HG03025 (cell line): ENCODE results near the gene SLC22A17.
A peak's percentile ranks its signal among the peaks of the same experiment; 100 is the strongest.

ENCODE experiments used
- ATAC-seq: cut with Tn5 transposase; IDR thresholded peaks from one replicate; pipeline ENCODE4 v1.9.1; 2021; ENCODE audit warnings: mild to moderate bottlenecking, moderate library complexity; ENCODE audit not compliant: unreplicated experiment, low FRiP score

SLC22A17 gene

GRCh38 chr14:23319746-23320583 lies 32.7 kb downstream of the SLC22A17 start:
- ATAC-seq = no peak

DNA sequence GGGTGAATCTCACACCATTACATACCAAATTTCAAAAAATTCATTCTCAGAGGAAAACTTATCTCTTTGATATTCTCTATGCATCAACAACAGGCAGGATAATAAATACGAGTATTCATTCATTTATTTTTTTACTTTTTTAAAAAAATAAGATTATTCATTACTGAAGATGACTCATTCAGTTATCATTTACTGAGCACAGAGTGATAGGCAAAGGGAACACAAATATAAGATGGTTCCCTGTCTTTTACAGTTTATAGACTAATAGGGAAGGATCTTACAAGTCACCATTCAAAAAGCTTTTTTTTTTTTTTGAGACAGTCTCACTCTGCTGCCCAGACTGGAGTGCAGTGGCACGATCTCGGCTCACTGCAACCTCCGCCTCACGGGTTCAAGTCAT lies 36.4 kb downstream of the SLC22A17 start:
- ATAC-seq = no peak

DNA sequence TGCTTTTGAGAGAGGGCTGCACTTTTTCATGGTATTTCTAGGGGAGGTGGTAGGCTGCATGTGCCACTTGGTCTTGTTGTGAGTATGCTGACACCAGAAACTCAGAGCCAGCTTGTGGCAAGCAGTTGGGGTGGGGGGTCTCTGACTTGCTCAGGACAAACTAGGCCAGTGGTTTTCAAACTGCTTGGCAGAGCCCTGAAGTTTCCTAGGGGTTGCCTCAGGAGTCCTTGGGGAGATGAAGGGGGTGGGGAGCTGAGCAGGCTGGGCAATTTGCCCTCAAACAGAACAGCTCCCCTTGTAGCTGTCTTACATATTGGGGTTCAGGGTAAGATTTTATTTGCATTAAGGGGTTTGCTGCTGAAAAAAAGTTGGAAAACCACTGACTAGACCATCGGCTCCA lies 42.1 kb downstream of the SLC22A17 start:
- no peak for ATAC-seq

DNA sequence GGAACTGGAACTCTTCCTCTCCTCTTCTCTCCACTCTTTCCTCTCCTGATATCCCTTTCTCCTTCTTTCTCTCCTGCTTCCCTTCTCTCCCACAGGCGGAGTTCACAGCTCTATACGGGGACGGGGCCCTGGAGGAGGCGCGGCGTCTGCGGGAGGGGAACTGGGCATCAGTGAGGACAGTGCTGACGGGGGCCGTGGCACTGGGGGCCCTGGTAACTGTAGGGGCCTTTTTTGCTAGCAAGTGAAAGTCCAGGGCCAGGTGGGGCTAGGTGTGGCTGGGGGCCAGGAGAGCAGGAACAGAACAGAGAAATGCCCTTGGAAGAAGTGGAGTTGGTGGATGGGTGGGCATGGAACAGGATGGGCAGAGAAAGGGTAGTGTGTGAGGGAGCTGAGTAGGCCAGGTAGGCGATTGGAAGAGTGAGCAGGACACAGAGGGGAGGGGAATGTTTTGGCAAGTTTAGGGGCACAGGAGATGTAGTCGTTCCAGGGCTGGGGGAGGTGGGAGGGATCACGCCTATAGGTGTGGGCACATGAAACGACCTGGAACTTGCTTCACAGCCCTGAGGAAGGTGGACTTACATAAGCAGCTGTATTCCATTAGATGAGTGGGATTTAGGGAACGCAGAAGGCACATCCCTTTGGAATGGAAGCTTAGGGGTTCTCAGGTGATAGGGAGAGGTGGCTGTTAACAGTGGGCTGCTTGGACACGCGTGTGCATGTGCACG lies 43.8 kb downstream of the SLC22A17 start:
- no peak for ATAC-seq

DNA sequence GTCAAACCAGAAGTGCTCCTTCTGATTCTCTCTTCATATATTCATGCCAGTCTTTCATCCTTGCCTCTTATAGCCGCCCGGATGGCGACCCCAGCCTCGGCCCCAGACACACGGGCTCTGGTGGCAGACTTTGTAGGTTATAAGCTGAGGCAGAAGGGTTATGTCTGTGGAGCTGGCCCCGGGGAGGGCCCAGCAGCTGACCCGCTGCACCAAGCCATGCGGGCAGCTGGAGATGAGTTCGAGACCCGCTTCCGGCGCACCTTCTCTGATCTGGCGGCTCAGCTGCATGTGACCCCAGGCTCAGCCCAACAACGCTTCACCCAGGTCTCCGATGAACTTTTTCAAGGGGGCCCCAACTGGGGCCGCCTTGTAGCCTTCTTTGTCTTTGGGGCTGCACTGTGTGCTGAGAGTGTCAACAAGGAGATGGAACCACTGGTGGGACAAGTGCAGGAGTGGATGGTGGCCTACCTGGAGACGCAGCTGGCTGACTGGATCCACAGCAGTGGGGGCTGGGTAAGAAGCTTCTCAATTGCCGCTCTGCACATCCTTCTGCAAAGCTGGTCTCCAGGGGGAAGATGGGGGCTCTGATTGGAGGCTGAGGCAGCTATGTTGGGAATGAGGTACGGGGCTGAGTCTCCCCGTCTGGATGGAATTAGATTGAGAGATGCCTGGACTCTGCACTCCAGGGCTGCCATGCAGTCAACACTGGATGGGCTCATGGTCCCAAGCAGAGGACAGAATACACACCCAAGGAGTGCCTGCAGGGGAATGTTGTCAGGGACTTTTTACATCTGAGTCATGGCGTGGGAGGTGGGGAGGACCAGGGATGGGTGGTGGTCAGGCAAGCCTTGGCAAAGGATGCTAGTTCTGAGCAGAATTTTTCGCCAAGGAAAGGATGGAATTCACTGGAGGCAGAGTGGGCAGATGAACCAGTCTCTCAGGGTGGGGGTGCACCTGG lies 44.7 kb downstream of the SLC22A17 start:
- ATAC-seq = no peak

DNA sequence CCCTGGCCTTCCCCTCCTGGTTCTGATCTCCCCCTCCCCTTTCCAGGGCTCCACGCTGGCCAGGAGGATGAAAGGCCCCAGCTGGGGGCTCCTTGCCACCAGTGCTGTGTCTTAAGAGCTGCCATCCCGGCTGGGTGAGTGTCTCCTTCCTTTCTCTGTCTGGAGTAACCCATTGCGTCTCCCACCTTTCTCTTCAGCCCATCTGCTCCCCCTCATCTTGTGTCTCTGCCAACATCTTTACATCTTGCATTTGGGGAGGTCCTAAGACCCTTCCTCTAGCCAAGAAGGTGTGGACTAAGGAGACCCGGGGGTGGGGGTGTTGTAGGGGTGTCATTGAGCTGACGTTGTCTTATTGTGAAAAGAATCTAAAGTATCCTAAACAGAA lies 45.5 kb downstream of the SLC22A17 start:
- ATAC-seq = no peak

DNA sequence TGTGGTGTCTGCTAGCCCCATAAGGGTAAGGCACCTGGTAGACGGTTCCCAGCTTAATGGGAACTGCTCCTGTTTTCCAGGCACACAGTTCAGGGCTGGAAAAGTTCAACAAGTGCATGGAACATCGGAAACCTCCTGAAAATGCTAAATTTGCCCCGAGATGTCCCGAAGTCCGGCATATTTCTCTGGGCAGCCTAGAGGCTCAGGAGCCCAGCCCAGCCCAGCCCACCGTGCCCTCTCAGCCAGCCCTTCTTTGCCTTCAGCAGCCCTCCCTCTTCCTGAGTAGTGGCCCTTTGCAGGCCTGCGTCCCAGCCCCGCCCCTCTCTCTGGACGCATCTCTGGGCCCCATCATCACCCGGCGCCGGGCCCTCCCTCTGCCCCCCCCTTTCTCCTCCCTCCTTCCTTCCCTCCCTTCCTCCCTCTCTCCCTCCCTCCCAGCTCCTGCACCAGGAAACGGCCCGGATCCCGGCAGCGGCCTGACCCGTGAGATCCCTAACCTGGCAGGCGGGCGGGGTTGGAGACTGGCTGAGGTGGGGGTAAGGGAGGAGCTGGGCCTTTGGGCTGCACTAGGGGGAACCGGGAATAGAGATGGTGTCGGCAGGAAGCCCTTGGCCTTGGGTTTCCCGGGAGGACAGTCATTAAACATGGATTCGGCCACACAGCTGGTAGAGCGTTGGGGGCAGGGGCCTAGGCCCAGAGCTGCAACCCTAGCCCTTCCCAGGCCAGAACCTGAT lies 46.1 kb downstream of the SLC22A17 start, which contains the start of gene BCL2L2:
TSS of gene BCL2L2 (plus strand) at position 422 of the 734 bp plus-strand sequence. CDS start 935 bp downstream, outside the sequence.
- no peak for ATAC-seq

GRCh38 chr14:23302290-23303225 lies 50.1 kb downstream of the SLC22A17 start, which contains the start of gene PPP1R3E:
PPP1R3E (minus strand) TSS chr14:23302859; CDS start chr14:23302576, 283 bp downstream.
- peak; percentile 18 for ATAC-seq

- peak; percentile 15 for ATAC-seq
Observed at GRCh38 chr14:23301969-23302289, 50.8 kb downstream of the SLC22A17 start.

GRCh38 chr14:23301288-23301968 lies 51.3 kb downstream of the SLC22A17 start:
- ATAC-seq = peak; percentile 85

DNA sequence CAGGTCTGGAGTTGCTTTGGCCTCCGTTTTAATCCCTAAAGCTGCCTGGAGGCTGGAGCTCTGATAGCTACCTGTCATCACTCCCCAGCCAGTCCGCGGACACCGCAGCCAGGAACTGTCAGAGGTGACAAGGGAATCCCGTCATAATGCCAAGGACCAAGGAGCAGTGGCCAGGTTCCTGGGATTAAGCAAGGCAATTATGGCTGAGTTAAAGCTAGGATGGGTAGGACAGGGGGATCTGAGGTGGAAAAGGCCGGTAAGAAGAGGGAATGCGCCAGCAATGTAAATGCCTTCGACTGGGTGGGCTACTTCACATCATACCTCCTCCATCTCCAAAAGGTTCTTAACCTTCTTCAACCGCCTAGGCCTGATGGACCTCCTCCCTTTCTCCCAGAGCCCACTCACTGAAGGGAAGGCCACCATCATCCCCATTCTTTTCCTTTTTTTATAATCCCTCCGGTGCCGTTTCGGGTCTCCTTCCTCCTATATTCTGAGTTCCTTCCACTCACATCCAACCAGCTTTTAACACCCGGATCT lies 51.9 kb downstream of the SLC22A17 start:
- ATAC-seq = no peak

DNA sequence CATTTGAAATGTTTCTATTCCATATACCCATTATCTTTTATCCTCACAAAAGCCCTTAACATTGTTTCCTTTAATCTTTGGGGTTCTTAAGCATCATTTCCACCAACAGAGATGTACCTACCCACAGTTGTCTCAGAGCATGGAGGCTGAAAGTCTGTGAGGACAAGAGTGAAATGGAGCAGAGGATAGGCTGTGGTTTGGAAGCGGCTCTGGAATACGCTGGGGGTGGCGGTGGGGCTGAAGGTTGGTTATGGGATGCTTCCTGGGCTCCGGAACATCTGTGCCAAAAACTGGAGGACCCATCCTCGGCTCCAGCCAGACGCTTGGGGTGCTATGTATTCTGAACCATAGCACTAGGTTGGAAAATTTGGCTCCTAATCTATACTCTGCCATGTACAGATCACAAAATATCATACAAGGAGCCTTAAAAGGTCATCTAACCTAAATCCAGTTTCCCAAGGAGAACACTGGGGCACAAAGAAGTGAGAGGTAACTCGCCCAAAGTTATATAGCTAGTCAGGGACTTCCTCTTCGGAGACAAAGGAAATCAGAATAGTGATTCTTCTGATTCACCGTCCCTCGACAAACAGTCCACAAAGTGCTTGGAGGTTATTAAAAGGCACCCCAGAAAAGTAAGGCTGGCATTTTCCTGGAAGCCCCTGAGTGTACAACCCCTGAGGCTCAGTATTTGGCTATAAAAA lies 52.6 kb downstream of the SLC22A17 start:
- ATAC-seq = no peak

DNA sequence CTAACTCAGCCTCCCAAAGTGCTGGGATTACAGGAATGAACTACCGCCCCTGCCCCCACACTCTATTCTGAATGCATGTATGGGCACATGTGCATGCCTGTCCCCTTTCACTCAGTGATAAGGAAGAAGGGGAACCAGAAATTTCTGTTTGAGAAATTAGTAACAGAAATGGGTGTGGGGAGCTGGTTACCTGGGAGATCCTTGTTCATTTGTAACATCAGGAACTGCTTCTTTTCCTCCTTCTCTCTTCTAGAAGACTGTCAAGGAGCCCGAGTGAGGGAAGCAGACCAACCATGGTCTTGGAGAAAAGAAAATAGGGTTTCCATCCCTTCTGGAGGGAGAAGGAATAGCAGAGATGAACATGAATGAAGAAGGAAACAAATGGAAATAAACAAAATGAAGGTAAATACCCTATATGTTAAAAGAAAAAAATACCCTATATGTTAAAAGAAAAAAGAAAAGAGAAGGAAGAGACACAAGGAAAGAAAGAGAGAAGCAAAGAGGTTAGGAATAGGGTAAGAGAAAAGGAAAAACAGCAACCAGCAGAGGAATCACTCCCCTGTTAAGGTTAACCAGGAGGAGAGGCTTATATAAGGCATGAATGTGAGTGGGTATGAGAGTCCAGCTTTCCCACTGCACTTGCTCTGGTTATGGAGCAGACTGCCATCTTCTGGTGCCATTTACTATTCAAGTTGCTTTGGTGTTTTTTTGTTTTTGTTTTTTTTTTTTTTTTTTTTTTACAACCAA lies 53.3 kb downstream of the SLC22A17 start:
- no peak for ATAC-seq

- no peak for ATAC-seq
Observed at GRCh38 chr14:23297611-23298277, 54.9 kb downstream of the SLC22A17 start.

DNA sequence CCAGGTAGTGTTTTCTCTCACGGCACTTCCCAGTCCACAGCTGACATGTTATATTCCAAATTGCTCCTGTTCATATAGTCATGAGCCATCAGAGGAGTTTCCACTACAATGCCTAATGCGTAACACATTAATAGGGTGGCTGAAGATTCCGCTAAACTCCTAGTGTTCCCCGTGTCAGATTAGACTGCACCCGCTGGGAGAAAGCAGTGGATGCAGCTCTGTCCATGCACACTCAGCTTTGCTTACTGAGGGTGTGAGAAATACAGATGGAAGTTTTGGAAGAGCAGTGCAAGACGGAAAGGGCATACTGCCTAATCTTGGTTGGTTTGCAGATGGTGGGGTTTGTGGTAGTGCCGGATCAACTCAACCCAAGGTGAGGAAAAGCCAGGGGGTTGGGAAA lies 55.6 kb downstream of the SLC22A17 start:
- no peak for ATAC-seq
